Breast epithelium (tissue), 4 donors: ENCODE measurements around the gene NEK6. TPM values are rescaled to one million over a fixed set of nuclear protein-coding genes. Genes with fewer than 3 reads are reported as not detected.

Source experiments
- DNase-seq, 2 donors: peaks; one replicate each; pipeline ENCODE4 v3.0.0-alpha.2; 2019; ENCODE audit warnings: low spot score in 2 of 2
- H3K27ac ChIP-seq, 2 donors: fragments of 200-600 bp; sonication (generic) in 1 of 2; one replicate each; pipeline ENCODE4 v1.5.1; 2016 to 2019; ENCODE audit warnings: mild to moderate bottlenecking in 1 of 2
- H3K27me3 ChIP-seq, 2 donors: fragments of 200-600 bp; sonication (generic) in 1 of 2; one replicate each; pipeline versions ENCODE4 v1.5.1 to v1.6.0; 2017 to 2019; ENCODE audit warnings: control low read depth in 1 of 2, mild to moderate bottlenecking in 1 of 2
- H3K36me3 ChIP-seq: fragments of 200-600 bp; one replicate; pipeline ENCODE4 v1.5.1; 2019
- H3K4me1 ChIP-seq, 2 donors: fragments of 200-600 bp; sonication (generic); one replicate each; pipeline ENCODE4 v1.5.1; 2016 to 2019; ENCODE audit warnings: control low read depth in 1 of 2
- H3K4me3 ChIP-seq, 3 donors: fragments of 200-600 bp; sonication (generic); 1 replicate in 2 of 3; 2 replicates in 1 of 3; pipeline ENCODE4 v1.5.1; 2016 to 2019; ENCODE audit warnings: mild to moderate bottlenecking in 3 of 3, moderate library complexity in 2 of 3
- H3K9me3 ChIP-seq, 2 donors: fragments of 200-600 bp; sonication (generic) in 1 of 2; one replicate each; pipeline ENCODE4 v1.5.1; 2016 to 2019; ENCODE audit warnings: control low read depth in 1 of 2
- POLR2A ChIP-seq: fragments of 450-650 bp; IDR thresholded peaks from one replicate; pipeline ENCODE4 v1.6.1; 2016; ENCODE audit warnings: antibody characterized with exemption, mild to moderate bottlenecking, moderate library complexity
- POLR2AphosphoS5 ChIP-seq, 3 donors: sonication (generic); formaldehyde crosslinking; IDR thresholded peaks; one replicate each; pipeline ENCODE4 v1.6.1; 2017; ENCODE audit warnings: antibody characterized with exemption in 3 of 3
- intact Hi-C: fragments of 100-400 bp; cut with DNase I; formaldehyde crosslinking; loops from one replicate; pipeline ENCODE4 v1.15.1; 2023; ENCODE audit warnings: low total_unique reads
- total RNA-seq, 3 donors: library from RNA; depleted of rRNA; stranded (reverse); fragments of >200 nt; gene quantifications; one replicate each; pipeline ENCODE4 v1.1.0, GENCODE V29; 2016
- TF ChIP-seq, protein P1 (sequence below), 3 donors: fragments of 450-650 bp; IDR thresholded peaks; one replicate each; pipeline ENCODE4 v1.5.1; 2016 to 2017; ENCODE audit warnings: antibody characterized with exemption in 3 of 3, mild to moderate bottlenecking in 3 of 3, moderate library complexity in 3 of 3

NEK6 gene
- total RNA-seq, 3 donors from 2014 or later, result 17.8 to 31.5 (median 22.2) TPM

DNA sequence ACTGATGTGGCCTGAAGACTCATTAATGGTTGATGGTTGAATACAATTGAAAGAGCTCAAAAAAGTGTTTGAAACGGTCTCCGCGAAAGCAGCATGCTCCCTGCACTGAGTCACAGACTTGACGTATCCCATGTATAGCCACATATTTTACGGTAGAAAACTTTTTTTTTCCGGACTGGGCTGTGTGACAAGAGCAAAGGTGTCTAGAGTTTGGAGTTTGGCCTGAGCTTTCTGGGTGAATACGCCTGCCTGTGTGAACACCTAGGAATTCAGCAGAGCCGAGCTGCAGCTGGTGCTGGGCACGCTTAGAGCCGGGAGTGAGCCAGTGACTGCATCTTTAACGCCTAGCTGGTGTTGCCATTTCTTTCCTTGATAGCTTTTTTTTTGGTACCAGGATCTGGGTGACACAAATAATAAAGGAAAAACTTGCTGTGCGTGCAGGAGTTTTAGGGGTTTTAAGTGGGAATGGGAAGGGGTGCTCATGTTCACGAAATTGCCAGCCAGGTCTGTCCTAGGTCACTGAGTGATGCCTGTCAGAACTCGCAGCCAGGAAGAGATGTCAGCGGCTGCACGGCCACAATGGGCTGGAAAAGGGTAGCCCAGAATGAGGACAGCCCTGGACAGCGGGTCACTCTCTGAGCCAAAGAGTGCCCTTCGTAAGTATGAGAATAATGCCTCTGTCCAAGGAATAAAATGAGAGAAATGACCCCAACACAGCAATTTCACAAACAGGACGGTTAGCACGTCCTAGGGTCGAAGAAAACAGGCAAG lies 105.8 kb downstream of the NEK6 start:
- intact Hi-C loops, result no loop called here
- Histone ChIP-seq H3K36me3 (no peaks in the 10 kb centered on the region), H3K4me1 (no peaks in the 10 kb centered on the region), H3K27ac (no peak overlapping the region), H3K4me3 (no peak overlapping the region), H3K9me3 (no peaks in the 10 kb centered on the region), H3K27me3 (no peaks in the 10 kb centered on the region)
- TF ChIP-seq POLR2A (no peak), POLR2AphosphoS5 (IDR thresholded peaks at IDR 0.05) (no peak)
- TF ChIP-seq, protein P1, sequence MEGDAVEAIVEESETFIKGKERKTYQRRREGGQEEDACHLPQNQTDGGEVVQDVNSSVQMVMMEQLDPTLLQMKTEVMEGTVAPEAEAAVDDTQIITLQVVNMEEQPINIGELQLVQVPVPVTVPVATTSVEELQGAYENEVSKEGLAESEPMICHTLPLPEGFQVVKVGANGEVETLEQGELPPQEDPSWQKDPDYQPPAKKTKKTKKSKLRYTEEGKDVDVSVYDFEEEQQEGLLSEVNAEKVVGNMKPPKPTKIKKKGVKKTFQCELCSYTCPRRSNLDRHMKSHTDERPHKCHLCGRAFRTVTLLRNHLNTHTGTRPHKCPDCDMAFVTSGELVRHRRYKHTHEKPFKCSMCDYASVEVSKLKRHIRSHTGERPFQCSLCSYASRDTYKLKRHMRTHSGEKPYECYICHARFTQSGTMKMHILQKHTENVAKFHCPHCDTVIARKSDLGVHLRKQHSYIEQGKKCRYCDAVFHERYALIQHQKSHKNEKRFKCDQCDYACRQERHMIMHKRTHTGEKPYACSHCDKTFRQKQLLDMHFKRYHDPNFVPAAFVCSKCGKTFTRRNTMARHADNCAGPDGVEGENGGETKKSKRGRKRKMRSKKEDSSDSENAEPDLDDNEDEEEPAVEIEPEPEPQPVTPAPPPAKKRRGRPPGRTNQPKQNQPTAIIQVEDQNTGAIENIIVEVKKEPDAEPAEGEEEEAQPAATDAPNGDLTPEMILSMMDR (IDR thresholded peaks at IDR 0.05), result no peak
- no peak for DNase-seq

DNA sequence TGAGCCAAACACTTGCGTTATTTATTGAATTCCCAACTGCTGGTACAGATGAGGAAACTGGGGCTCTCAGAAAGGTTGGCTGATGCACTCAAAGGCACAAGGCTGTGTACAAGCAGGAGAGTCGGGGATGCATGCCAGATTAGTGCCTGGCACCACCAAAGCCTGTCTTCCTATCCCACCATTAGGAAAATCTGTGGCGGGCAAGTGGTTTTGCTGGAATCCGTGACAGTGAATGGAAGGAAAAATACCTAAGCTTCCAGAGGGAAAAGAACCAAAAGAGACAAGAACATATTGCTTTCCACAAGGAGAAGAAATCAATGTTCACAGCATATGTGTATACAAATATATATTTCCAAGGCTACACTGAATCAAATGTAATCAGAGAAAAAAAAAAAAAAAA lies 106.4 kb downstream of the NEK6 start:
- no peaks in the 10 kb centered on the region for H3K9me3 ChIP-seq
- no peak overlapping the region for H3K27ac ChIP-seq
- no peaks in the 10 kb centered on the region for H3K36me3 ChIP-seq
- H3K27me3 ChIP-seq, result no peaks in the 10 kb centered on the region
- DNase-seq, result no peak
- no peaks in the 10 kb centered on the region for H3K4me1 ChIP-seq
- TF ChIP-seq POLR2A (no peak), POLR2AphosphoS5 (IDR thresholded peaks at IDR 0.05) (no peak)
- TF ChIP-seq, protein P1 (IDR thresholded peaks at IDR 0.05), result no peak
- intact Hi-C loops, result no loop called here
- H3K4me3 ChIP-seq, result no peak overlapping the region

DNA sequence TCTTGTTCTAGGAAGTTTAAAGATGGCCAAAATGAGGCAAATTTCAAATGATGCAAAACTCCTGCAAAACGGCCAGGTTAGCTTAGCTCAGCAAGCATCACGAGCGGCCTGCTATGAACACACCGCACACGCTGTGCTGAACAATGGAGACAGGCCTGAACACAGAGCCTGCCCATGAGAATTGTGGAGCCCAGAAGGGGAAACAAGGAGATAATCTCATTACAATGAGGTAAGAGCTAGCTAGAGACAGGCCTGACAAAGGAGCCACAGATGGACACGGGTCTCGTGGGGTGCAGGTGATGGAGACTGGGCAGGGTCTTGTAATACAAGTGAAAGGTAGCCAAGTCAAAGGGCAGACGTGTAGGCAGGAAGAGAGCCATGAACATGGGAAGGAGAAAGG lies 107.3 kb downstream of the NEK6 start:
- TF ChIP-seq POLR2AphosphoS5 (IDR thresholded peaks at IDR 0.05) (no peak), POLR2A (no peak)
- TF ChIP-seq, protein P1 (IDR thresholded peaks at IDR 0.05), result no peak
- DNase-seq, result no peak
- Histone ChIP-seq H3K27ac (no peak overlapping the region), H3K27me3 (no peaks in the 10 kb centered on the region), H3K4me1 (no peaks in the 10 kb centered on the region), H3K36me3 (no peaks in the 10 kb centered on the region), H3K9me3 (no peaks in the 10 kb centered on the region), H3K4me3 (no peak overlapping the region)
- intact Hi-C loops, result no loop called here

DNA sequence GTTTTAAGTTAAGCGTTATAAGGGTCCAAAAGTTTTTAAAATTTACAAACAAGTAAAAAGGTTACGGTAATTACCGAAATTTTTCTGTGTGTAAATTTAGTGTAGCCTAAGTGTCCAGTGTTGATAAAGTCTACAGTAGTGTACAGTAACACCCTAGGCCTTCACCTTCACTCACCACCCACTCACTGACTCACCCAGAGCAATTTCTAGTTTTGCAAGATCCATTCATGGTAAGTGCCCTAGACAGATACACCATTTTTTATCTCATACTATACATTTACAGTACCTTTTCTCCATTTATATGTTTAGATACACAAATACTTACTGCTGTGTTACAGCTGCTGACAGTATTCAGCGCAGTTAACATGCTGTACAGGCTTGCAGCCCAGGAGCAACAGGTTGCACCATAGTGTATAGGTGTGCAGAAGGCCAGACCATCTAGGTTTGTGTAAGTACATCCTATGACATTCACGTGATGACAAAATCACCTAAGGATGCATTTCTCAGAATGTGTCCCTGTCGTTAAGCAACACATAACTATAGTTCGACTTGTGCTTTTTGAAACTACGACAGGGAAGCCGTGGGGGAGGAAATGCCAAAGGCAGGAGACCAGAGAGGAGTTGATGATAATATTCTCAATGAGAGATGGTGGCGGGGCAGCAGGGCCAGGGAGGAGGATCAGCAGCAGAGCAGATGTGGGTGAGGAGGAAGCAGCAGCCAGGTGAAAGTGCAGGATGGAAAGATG lies 108.9 kb downstream of the NEK6 start:
- H3K27me3 ChIP-seq, result no peaks in the 10 kb centered on the region
- no peak overlapping the region for H3K27ac ChIP-seq
- no peak overlapping the region for H3K4me3 ChIP-seq
- intact Hi-C loops, result no loop called here
- no peak for DNase-seq
- no peaks in the 10 kb centered on the region for H3K9me3 ChIP-seq
- no peaks in the 10 kb centered on the region for H3K36me3 ChIP-seq
- H3K4me1 ChIP-seq, result no peaks in the 10 kb centered on the region
- TF ChIP-seq, protein P1 (IDR thresholded peaks at IDR 0.05), result no peak
- TF ChIP-seq POLR2A (no peak), POLR2AphosphoS5 (IDR thresholded peaks at IDR 0.05) (no peak)

DNA sequence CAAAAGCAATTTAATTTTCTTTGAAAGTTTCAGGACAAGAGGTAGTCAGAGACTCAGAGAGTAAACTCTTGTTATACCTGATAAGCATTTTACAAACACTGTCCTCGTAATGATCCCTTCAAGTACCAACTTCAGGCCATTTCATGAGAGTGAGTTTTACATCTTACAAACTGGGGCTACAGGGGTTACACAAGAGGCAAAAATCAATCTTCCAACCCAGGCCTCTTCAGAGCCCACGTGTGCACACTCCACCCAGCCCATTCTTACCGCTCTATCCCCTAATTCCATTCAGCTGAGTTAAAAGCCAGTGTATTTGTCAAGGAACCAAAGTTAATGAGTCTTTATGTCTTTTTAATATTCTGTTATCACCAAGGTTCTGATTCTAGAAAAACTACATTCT lies 110.9 kb downstream of the NEK6 start:
- no peak overlapping the region for H3K27ac ChIP-seq
- H3K4me1 ChIP-seq, result no peaks in the 10 kb centered on the region
- no peaks in the 10 kb centered on the region for H3K9me3 ChIP-seq
- intact Hi-C loops, result no loop called here
- no peaks in the 10 kb centered on the region for H3K27me3 ChIP-seq
- H3K36me3 ChIP-seq, result no peaks in the 10 kb centered on the region
- no peak overlapping the region for H3K4me3 ChIP-seq
- no peak for DNase-seq
- TF ChIP-seq, protein P1 (IDR thresholded peaks at IDR 0.05), result no peak
- TF ChIP-seq POLR2A, result no peak
- TF ChIP-seq POLR2AphosphoS5 (IDR thresholded peaks at IDR 0.05), result no peak
